Measurements from ENCODE around the gene DHX38.
"Not testable (repeated sequence)": the region's sequence is repeated elsewhere in the genome, so short reads cannot be mapped to it uniquely, and the experiment has no call there.

The DHX38 gene

DNA sequence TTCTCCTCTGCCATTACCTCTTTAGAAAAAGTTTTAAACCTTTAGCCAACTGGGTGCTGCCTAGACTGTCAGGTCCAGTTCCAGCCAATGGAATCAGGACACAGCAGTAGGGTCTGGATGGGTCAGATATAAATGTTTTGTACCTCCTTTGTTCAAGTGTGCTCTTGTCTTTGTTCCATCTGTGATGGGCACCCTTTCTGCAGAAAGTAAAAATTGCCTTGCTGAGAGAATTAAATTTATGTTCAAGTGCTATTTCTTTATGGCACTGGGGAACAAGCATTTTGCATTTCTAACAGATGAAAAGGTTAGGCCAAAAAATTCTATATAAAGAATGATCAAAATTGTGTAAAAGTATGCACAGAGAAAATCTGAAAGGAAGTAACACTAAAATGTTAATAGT is 44.5 kb upstream of the DHX38 start:
- TF ChIP-seq EGR1 (IDR thresholded peaks at IDR 0.05) (no peak), EP300 (IDR thresholded peaks at IDR 0.05; ENCODE audit: borderline replicate concordance) (no peak), RAD21 (IDR thresholded peaks at IDR 0.05; ENCODE audit: low read depth) (no peak), CEBPB (IDR thresholded peaks at IDR 0.05) (no peak), YY1 (IDR thresholded peaks at IDR 0.05; ENCODE audit: low read depth) (no peak), TAF1 (IDR thresholded peaks at IDR 0.05; ENCODE audit: low read depth) (no peak), CREB1 (IDR thresholded peaks at IDR 0.05; ENCODE audit: low read depth) (no peak), TEAD4 (IDR thresholded peaks at IDR 0.05) (no peak), NFIC (IDR thresholded peaks at IDR 0.05) (no peak), FOXM1 (IDR thresholded peaks at IDR 0.05; ENCODE audit: borderline replicate concordance, low read depth) (no peak)

DNA sequence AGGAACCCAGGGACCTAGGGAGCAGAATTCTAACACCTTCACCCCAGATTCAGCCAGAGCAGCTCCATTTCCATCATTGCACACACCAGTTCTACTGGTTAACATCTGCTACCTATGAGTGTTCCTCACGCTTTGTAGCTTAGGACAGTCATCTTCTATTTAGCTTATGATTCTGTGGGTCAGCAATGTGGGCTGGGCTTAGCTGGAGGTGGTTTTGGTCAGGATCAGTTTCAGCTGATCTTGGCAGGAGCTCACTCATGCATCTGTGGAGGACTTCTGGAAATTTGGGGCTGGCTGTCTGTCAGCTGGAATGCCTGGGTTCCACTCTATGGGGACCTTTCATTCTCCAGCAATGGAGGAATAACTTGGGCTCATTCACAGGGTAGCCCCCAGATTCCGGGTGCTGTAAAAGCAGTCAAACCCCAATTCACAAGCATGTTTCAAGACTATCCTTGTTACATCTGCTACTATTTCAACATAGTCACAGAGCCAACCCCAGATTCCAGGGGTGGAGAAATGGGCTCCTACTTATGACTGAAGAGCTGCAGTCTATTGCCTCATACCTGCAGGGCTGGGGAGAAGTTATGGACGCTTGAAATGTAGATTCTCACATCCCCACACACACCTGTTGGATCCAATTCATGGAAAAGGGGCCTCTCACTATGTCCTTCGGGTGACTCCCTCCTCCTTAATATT is 42.7 kb upstream of the DHX38 start:
- TF ChIP-seq, protein P1, sequence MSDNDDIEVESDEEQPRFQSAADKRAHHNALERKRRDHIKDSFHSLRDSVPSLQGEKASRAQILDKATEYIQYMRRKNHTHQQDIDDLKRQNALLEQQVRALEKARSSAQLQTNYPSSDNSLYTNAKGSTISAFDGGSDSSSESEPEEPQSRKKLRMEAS (IDR thresholded peaks at IDR 0.05), result no peak
- TF ChIP-seq ZBTB7A (IDR thresholded peaks at IDR 0.05; ENCODE audit: low read depth) (no peak), TAF1 (IDR thresholded peaks at IDR 0.05; ENCODE audit: low read depth) (no peak), YY1 (IDR thresholded peaks at IDR 0.05; ENCODE audit: low read depth) (no peak), EGR1 (IDR thresholded peaks at IDR 0.05) (no peak), CREB1 (IDR thresholded peaks at IDR 0.05; ENCODE audit: low read depth) (no peak), RAD21 (IDR thresholded peaks at IDR 0.05; ENCODE audit: low read depth) (no peak)
- TF ChIP-seq, protein P2, sequence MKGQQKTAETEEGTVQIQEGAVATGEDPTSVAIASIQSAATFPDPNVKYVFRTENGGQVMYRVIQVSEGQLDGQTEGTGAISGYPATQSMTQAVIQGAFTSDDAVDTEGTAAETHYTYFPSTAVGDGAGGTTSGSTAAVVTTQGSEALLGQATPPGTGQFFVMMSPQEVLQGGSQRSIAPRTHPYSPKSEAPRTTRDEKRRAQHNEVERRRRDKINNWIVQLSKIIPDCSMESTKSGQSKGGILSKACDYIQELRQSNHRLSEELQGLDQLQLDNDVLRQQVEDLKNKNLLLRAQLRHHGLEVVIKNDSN (IDR thresholded peaks at IDR 0.05), result no peak

DNA sequence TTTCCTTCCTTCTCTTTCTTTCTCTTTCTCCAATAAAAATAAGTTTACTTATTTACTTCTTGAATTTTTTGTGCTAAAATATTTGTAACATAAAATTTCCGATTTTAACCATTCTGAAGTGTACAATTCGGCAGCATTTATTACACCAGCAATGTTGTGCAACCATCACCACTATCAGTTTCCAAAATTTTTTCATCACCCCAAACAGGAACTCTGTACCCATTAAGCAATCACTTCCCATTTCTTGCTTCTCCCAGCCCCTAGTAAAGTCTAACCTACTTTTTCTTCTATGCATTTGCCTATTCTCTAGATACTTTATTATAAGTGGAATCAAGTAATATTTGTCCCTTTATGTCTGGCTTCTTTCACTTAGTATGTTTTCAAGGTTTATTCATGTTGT is 41.8 kb upstream of the DHX38 start:
- TF ChIP-seq NFIC (IDR thresholded peaks at IDR 0.05), result no peak
- TF ChIP-seq EP300 (IDR thresholded peaks at IDR 0.05; ENCODE audit: borderline replicate concordance), result no peak
- TF ChIP-seq CREB1 (IDR thresholded peaks at IDR 0.05; ENCODE audit: low read depth), result no peak
- no peak for TF ChIP-seq EGR1 (IDR thresholded peaks at IDR 0.05)

DNA sequence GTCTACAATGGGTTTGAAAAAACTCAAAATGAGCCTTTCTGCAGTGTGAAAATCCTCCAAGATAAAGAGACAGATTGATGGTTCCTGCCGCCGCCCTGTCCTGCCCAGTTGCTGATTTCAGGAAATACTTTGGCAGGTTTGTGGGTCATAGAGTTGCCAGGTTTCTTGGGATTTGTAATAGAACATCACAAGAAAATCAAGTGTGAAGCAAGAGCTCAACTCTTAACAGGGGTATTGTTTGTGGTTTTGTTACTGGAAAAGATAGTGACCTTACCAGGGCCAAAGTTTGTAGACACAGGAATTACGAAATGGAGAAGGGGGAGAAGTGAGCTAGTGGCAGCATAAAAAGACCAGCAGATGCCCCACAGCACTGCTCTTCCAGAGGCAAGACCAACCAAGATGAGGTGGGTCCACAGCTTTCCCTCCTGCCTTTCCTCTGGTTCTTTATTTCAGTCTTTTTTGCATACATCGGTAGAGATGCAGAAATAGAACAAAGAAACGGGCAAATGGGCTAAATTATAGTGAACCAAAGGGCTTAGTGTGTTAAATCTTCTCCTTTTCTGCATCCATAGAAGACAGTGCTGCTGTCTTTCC is 39.3 kb upstream of the DHX38 start, which contains the start of gene HP:
HP (plus strand) TSS at position 252 of the 594 bp plus-strand sequence; CDS start at position 400, 148 bp downstream.
- TF ChIP-seq, protein P3, sequence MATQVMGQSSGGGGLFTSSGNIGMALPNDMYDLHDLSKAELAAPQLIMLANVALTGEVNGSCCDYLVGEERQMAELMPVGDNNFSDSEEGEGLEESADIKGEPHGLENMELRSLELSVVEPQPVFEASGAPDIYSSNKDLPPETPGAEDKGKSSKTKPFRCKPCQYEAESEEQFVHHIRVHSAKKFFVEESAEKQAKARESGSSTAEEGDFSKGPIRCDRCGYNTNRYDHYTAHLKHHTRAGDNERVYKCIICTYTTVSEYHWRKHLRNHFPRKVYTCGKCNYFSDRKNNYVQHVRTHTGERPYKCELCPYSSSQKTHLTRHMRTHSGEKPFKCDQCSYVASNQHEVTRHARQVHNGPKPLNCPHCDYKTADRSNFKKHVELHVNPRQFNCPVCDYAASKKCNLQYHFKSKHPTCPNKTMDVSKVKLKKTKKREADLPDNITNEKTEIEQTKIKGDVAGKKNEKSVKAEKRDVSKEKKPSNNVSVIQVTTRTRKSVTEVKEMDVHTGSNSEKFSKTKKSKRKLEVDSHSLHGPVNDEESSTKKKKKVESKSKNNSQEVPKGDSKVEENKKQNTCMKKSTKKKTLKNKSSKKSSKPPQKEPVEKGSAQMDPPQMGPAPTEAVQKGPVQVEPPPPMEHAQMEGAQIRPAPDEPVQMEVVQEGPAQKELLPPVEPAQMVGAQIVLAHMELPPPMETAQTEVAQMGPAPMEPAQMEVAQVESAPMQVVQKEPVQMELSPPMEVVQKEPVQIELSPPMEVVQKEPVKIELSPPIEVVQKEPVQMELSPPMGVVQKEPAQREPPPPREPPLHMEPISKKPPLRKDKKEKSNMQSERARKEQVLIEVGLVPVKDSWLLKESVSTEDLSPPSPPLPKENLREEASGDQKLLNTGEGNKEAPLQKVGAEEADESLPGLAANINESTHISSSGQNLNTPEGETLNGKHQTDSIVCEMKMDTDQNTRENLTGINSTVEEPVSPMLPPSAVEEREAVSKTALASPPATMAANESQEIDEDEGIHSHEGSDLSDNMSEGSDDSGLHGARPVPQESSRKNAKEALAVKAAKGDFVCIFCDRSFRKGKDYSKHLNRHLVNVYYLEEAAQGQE (IDR thresholded peaks at IDR 0.05; ENCODE audit: low read depth), result not testable (repeated sequence)
- TF ChIP-seq, protein P2 (IDR thresholded peaks at IDR 0.05), result not testable (repeated sequence)
- TF ChIP-seq CREB1 (IDR thresholded peaks at IDR 0.05; ENCODE audit: low read depth), result not testable (repeated sequence)

DNA sequence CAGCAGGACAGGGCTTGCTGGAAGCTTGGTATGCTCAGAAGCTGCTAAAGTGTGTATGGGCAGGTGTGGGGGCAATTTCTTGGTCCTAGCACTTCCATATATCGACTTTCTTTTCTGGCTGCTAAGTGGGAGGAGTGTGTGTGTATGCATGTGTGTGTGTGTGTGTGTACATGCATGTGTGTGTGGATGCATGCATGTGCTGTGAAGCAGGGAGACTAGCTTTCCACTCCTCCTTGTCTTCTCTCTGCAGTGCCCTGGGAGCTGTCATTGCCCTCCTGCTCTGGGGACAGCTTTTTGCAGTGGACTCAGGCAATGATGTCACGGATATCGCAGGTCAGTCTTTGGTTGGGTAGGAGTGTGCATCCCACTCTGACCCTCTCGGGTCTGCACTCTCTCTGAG is 37.7 kb upstream of the DHX38 start:
- no peak for TF ChIP-seq EP300 (IDR thresholded peaks at IDR 0.05; ENCODE audit: borderline replicate concordance)
- no peak for TF ChIP-seq CEBPB (IDR thresholded peaks at IDR 0.05)
- no peak for TF ChIP-seq TCF12 (IDR thresholded peaks at IDR 0.05; ENCODE audit: low read depth)
- TF ChIP-seq RAD21 (IDR thresholded peaks at IDR 0.05; ENCODE audit: low read depth), result no peak
- TF ChIP-seq TAF1 (IDR thresholded peaks at IDR 0.05; ENCODE audit: low read depth), result no peak
- no peak for TF ChIP-seq FOXM1 (IDR thresholded peaks at IDR 0.05; ENCODE audit: borderline replicate concordance, low read depth)
- TF ChIP-seq, protein P1 (IDR thresholded peaks at IDR 0.05), result no peak
- TF ChIP-seq, protein P2 (IDR thresholded peaks at IDR 0.05), result no peak
- TF ChIP-seq ZBTB7A (IDR thresholded peaks at IDR 0.05; ENCODE audit: low read depth), result no peak
- no peak for TF ChIP-seq CREB1 (IDR thresholded peaks at IDR 0.05; ENCODE audit: low read depth)
- no peak for TF ChIP-seq TEAD4 (IDR thresholded peaks at IDR 0.05)
- no peak for TF ChIP-seq EGR1 (IDR thresholded peaks at IDR 0.05)
- TF ChIP-seq, protein P3 (IDR thresholded peaks at IDR 0.05; ENCODE audit: low read depth), result no peak

Measured in Ishikawa (cell line).